Measurements from ENCODE around the gene CFAP52. TPM values are rescaled to one million over a fixed set of nuclear protein-coding genes. Genes with fewer than 3 reads are reported as not detected.

Gene CFAP52, protein sequence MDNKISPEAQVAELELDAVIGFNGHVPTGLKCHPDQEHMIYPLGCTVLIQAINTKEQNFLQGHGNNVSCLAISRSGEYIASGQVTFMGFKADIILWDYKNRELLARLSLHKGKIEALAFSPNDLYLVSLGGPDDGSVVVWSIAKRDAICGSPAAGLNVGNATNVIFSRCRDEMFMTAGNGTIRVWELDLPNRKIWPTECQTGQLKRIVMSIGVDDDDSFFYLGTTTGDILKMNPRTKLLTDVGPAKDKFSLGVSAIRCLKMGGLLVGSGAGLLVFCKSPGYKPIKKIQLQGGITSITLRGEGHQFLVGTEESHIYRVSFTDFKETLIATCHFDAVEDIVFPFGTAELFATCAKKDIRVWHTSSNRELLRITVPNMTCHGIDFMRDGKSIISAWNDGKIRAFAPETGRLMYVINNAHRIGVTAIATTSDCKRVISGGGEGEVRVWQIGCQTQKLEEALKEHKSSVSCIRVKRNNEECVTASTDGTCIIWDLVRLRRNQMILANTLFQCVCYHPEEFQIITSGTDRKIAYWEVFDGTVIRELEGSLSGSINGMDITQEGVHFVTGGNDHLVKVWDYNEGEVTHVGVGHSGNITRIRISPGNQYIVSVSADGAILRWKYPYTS
- total RNA-seq: 0.47 TPM in 1 of 2 replicates, not detected in the other

DNA sequence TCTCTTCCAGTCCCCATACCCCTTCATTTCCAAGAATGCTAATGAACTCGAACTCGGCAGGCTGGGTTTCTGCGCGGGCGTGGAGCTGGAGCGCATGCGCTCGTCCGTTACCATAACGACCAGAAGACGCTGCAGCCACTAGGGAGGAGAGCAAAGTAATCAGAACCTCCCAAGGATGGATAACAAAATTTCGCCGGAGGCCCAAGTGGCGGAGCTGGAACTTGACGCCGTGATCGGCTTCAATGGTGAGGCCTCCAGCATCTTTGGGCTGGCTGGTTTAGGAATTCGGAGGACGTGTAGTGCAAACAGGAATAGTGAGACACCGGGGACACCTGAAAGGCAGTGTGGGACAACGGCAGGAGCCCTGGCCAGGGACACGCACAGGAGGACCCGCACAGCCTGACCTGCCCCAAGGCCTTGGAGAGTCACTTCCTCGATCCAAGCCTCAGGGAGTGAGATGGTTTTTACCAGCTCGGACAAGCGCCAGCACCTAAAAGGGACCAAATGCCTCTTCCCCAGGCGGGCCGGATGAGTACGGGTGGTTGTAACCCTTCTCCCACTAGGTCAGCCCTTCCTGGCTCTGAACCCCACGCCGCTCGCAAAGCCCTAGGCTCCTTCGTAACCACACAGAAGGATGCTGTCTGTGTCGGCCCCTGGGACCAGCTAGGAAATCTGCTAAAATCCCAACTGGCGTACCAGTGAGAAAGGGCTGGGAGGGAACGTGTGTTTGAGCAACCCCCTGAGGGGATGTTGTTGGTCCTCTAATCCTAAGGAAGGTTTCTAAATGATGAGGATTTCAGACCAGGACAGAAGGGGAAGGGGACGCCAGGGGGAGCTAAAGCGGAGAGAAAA is at the start of gene CFAP52:
TSS of gene CFAP52 (plus strand) at position 122 of the 852 bp plus-strand sequence. CDS start at position 176, 54 bp downstream.

GRCh38 chr17:9575381-9576101 is 901 bp upstream of the CFAP52 start, which contains the start of gene STX8:
Gene STX8, minus strand, starts transcription at chr17:9575820. Its CDS starts 12 bp downstream, at chr17:9575808.

DNA sequence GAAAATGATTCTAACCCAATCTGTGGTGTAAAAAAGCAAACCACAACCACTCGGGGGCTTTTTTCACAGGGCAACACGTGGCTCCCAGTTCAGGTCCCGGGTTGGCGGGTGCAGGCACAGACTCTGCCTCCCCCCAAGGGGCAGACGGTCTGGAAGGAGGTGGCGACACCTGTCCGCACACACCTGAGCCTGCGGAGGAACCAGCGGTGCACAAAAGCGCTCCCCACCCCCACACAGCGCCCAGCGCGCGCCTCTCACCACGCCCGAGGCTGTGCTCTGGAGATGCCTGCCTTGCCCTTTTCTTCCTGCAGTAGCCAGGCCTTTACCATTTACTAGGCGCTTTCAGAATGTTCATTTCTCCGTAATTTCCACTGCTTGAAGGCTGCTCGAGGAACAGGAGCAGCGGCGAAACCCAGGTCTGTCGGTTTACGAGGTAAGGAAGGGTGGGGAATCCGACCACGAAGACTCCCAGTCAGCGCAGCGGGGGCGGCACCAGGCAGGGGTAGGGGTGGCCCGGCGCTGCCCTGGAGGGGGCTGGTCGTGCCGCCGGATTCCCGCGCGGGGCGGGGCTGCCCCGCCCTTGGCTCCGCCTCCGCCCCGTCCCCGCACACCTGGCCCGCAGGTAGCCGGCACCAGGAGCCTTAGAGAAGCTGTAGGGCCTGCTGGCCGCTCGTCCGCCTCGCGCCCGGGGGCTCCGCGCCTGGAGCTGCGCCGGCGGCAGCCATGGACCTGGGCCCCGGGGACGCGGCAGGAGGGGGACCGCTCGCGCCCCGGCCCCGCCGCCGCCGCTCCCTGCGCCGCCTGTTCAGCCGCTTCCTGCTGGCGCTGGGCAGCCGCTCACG is 68.7 kb downstream of the CFAP52 start, which contains the start of gene USP43:
TSS of gene USP43 (plus strand) at position 608 of the 842 bp plus-strand sequence. CDS start at position 724, 116 bp downstream.

Other genes with a start within 250 kb of the CFAP52 start
- gene STX8, start 822 bp upstream of the CFAP52 start, total RNA-seq: 68.2 and 79.4 TPM in 2 replicates
- not detected in 2 replicates for gene USP43, start 68.9 kb downstream of the CFAP52 start, total RNA-seq
- gene DHRS7C, start 214.9 kb downstream of the CFAP52 start, total RNA-seq: not detected in 2 replicates
- gene GSG1L2, start 245.4 kb downstream of the CFAP52 start, total RNA-seq: not detected in 2 replicates
- gene GLP2R, start 249.3 kb downstream of the CFAP52 start, total RNA-seq: 2.5 TPM in 1 of 2 replicates, not detected in the other